LHCN-M2 (cell line): ENCODE results near the gene FXYD6. TPM values are rescaled to one million over a fixed set of nuclear protein-coding genes. Genes with fewer than 3 reads are reported as not detected.

ENCODE experiments used
- DNase-seq: peaks from one replicate; pipeline ENCODE4 v3.0.0-alpha.2; 2012; ENCODE audit warnings: low read depth
- total RNA-seq: library from RNA; depleted of rRNA; stranded (reverse); fragments of >200 nt; gene quantifications from 2 replicates; pipeline ENCODE4 v1.2.3, GENCODE V29; 2014; rRNA removed

FXYD6 gene
- total RNA-seq, 1 experiment from 2014 or later, result 0.34 TPM

DNA sequence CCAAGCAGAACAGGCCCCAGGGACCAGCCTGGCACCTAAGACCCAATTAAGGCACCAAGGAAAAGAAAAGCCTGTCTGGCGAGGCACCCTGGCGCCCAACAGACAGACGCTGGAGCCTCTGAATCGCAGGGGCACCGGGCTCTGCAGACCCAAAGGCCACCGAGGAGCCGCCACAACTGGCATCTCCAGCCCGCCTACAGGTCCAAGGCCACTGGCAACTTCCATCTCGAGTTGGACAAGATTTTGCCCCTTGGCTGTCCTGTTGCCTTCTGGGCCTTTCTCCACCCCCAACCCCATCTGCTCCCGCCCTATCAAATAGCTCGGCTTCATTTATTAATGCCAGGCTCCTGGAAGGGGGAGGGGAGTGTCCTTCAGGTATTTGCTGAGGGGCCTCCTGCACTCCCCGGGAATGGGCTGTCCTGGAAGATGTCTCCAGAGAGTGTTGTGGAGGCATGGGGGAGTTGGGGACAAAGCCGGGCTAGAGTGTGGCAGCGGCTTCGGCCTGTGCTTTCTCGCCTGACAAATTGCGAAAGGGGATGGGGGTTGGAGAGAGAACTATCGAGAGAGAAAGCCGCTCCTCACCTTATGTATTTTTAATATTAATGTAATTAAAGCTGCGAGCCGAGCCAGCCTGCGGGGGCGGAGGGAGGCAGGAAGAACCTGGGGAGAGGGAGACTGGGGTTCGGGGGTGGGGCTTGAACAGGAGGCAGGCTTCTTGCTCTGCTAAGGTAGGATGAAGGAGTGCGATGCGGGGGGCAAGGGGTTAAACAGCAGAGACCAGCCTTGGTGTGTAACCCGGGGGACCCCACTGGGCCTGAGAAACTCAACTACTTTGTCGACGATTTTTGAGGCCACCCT is 81.5 kb downstream of the FXYD6 start:
- no peak for DNase-seq

DNA sequence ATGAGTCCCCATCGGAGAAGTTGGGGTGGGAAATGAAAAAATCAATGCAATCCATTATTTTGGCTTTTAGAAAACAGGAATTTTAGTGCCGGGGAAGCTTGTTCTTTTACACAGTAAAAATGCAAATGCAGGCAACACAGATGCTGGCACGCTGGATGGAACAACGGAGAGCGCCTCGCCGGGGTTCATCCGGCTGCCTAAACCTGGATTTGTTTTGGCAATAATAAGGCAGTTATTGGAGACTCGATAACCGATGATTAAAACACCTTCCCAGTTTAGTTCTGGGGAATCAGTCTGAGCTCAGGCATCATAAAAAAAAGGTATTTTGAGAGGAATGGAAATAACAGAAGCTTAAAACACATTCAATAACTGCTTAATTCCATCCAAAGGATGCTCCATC is 82.3 kb downstream of the FXYD6 start:
- no peak for DNase-seq

DNA sequence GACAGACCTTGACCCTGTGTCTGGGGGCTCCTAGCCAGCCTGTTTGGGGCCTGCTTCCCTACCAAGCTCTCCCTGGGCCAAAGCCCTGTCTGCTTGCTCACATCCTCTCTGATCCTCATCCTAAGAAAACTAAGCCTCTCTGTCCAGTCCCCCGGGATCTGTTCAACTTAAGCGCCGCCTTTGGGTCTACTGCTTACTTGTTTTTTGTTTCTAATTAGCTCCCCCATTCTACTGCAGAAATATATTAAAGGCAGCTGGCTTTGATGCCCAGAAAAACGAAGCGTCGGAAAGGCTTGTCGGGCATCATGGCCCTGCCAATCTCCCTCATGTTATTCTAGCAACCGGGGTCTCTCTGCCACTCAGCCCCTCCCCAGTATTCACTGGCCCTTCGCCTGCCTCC is 82.9 kb downstream of the FXYD6 start:
- no peak for DNase-seq

DNA sequence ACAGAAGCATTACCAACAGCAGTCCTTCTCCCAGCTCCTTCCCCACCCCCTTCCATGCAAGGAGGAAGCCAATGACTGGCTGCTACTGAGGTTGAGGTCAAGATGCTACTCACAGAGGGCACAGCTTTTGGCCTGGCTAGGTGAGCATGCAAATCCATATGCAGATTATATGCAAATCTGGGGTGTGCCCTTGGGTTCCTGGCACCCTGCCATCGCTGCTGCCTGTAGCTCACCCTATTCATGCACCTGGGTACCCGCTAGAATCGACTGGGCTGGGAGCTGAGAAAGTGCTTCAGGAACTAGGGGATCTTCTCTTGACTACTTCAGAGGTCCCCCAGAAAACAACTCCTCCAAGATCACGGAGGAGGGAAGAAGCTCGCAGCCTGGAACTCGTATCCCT is 83.5 kb downstream of the FXYD6 start:
- no peak for DNase-seq

DNA sequence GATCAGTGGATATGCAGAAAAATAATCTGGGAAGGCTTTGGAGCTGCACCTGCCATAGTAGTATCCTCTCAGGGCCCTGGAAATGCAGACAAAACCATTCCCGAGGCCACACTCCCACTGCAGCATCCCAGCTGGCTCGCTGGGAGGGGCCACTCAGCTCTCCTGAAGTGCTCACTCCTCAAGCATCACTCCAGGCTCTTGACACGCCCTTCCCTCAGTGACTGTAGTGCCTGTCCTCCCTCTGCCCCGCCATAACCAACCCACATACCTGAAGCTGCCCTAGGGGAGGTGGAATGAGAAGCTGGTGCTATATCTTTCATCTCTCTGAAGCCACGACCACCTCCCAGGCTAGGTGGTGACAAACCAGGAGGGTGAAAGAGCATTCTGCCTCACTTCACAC is 84.2 kb downstream of the FXYD6 start:
- DNase-seq, result no peak

DNA sequence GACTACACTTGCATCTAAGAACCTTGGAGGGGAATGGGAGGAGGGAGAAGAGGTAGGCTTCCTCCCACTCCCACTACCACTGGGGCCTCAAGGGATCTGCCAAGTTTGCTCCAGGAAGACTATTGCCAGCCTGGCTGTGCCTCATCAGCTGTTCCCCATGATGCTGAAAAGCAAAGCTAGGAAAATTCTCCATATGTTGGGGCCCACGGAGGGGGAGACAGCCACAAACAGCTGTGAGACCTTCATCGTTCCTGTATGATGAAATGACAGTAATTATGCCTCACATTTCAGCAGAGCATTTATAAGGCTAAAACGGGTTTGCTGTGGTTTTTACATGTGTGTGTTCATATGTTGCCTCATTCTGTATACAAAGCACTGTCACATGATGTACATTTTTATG is 86.2 kb downstream of the FXYD6 start:
- no peak for DNase-seq

DNA sequence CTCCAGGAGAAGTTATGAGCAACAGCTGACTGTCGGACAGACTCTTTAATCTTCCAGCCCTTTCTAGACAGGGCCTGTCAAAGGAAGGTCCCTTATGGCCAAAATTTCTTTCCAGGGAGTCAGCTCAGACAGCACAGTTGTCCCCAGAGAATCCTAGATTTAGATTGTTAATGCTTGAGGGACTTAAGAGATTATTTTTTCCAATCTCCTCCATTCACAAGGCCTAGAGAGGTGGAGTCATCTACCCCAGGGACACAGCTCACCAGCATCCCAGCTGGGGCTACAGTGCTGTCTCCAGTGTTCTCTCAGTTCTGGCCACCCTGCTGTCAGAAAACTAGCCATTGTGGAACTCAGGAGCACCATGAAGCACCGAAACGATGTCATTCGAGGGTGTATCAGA is 87.2 kb downstream of the FXYD6 start:
- DNase-seq, result no peak

Other genes with a start within 250 kb of the FXYD6 start
- not detected in 2 replicates for gene DSCAML1, start 79.4 kb downstream of the FXYD6 start, total RNA-seq
- not detected in 2 replicates for gene FXYD2, start 51.9 kb downstream of the FXYD6 start, total RNA-seq
- not detected in 2 replicates for gene TMPRSS13, start 52.7 kb upstream of the FXYD6 start, total RNA-seq
- not detected in 2 replicates for gene IL10RA, start 109.7 kb upstream of the FXYD6 start, total RNA-seq
- not detected in 2 replicates for gene TMPRSS4, start 200.4 kb upstream of the FXYD6 start, total RNA-seq
- not detected in 2 replicates for gene SMIM35, start 210.3 kb upstream of the FXYD6 start, total RNA-seq